Esophagus mucosa (tissue), 1 donor: ENCODE measurements around the gene CDC6. TPM values are rescaled to one million over a fixed set of nuclear protein-coding genes. Genes with fewer than 3 reads are reported as not detected.

Experiments
- ATAC-seq: fragments of 200-7000 bp; cut with Tn5 transposase; one replicate; pipeline ENCODE4 v1.9.1; 2020
- total RNA-seq: library from RNA; stranded (reverse); gene quantifications from one replicate; pipeline ENCODE4 v1.2.4, GENCODE V29; 2023
- donor health status: DM: yes; HTN: yes; CAD: no.

The CDC6 gene
- 12.8 TPM for total RNA-seq

- ATAC-seq: peak; percentile 91
Measured at GRCh38 chr17:40287494-40288369, at the start of gene CDC6. CDC6 (plus strand) TSS chr17:40287879; CDS start chr17:40289421, 1,542 bp downstream.

GRCh38 chr17:40241252-40241834 lies 46.3 kb upstream of the CDC6 start:
- ATAC-seq: no peak

- ATAC-seq: no peak
Measured at GRCh38 chr17:40242774-40243173, 44.9 kb upstream of the CDC6 start.

- no peak for ATAC-seq
Measured at GRCh38 chr17:40243761-40244160, 43.9 kb upstream of the CDC6 start.

GRCh38 chr17:40244255-40244654 lies 43.4 kb upstream of the CDC6 start:
- no peak for ATAC-seq

GRCh38 chr17:40247926-40248495 lies 39.7 kb upstream of the CDC6 start:
- ATAC-seq: no peak

GRCh38 chr17:40248507-40248906 lies 39.2 kb upstream of the CDC6 start:
- no peak for ATAC-seq

- ATAC-seq: peak; percentile 87
Measured at GRCh38 chr17:40251576-40251975, 36.1 kb upstream of the CDC6 start.

- ATAC-seq: no peak
Measured at GRCh38 chr17:40253565-40253964, 34.1 kb upstream of the CDC6 start.

GRCh38 chr17:40259505-40259904 lies 28.2 kb upstream of the CDC6 start:
- ATAC-seq: no peak

GRCh38 chr17:40260528-40260927 lies 27.2 kb upstream of the CDC6 start:
- no peak for ATAC-seq

GRCh38 chr17:40264458-40265185 lies 23.1 kb upstream of the CDC6 start:
- ATAC-seq: peak; percentile 27

- no peak for ATAC-seq
Measured at GRCh38 chr17:40265337-40265736, 22.3 kb upstream of the CDC6 start.

GRCh38 chr17:40266882-40267281 lies 20.8 kb upstream of the CDC6 start:
- ATAC-seq: no peak

GRCh38 chr17:40268141-40268712 lies 19.5 kb upstream of the CDC6 start:
- no peak for ATAC-seq

GRCh38 chr17:40278414-40278813 lies 9.3 kb upstream of the CDC6 start:
- ATAC-seq: no peak

GRCh38 chr17:40279402-40279801 lies 8.3 kb upstream of the CDC6 start:
- no peak for ATAC-seq

- ATAC-seq: no peak
Measured at GRCh38 chr17:40281663-40282062, 6.0 kb upstream of the CDC6 start.

- peak; percentile 70 for ATAC-seq
Measured at GRCh38 chr17:40283662-40284061, 4.0 kb upstream of the CDC6 start.

- ATAC-seq: peak; percentile 67
Measured at GRCh38 chr17:40284085-40284713, 3.5 kb upstream of the CDC6 start.

GRCh38 chr17:40286473-40286872 lies 1.2 kb upstream of the CDC6 start:
- ATAC-seq: no peak

- no peak for ATAC-seq
Measured at GRCh38 chr17:40287159-40287493, 553 bp upstream of the CDC6 start.
